Measurements from ENCODE around the gene SLC5A10. TPM values are rescaled to one million over a fixed set of nuclear protein-coding genes. Genes with fewer than 3 reads are reported as not detected.

SLC5A10 gene
- polyA plus RNA-seq, 1 donor from 2014 or later: not detected

DNA sequence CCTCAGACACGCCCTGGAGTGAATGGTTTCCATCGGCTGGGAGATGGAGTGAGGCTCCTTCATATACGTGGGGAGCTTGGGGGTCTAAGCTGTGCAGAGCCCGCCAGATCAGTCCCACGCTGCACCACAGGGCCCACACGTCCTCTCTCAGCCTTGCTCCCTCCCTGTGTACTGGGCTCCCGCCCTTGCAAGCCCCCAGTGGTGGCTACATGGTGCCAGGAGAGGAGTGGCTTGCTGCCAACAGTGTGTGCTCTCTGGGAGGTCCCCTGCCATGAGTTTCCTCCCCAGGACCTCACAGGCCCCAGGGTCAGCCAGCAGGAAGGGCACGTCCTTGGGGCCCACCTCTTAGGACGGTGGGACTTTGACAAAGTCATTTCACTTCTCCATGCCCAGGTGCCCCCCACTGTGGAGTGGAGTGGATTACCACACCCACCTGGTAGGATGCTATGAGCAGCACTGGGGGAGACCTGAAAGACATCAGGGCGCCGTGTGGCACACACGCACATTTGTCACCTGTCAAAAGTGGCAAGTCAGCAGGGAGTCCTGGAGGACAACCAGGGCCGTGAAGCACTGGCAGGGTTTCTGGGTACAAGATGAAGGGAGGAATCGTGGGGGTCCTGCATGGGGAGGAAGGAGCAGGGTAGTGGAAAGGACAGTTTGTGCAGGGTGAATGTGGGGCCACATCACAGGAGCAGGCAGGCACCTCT, 13.7 kb downstream of the SLC5A10 start:
- no peak overlapping the region for H3K4me3 ChIP-seq (ENCODE audit: low read length)
- H3K79me2 ChIP-seq (replicated peaks; ENCODE audit: insufficient read depth, low read length): no peaks in the 10 kb centered on the region
- H3K27ac ChIP-seq (ENCODE audit: low read length): no peak overlapping the region
- no peaks in the 10 kb centered on the region for H3F3A ChIP-seq (ENCODE audit: insufficient read depth, low read length, poor library complexity, severe bottlenecking)
- no peak overlapping the region for H3K4me2 ChIP-seq (ENCODE audit: low read length)
- H3K27me3 ChIP-seq (ENCODE audit: insufficient read depth, low read depth, low read length): no peaks in the 10 kb centered on the region
- no peak overlapping the region for H3K9ac ChIP-seq (ENCODE audit: low read length)
- no peaks in the 10 kb centered on the region for H3K9me2 ChIP-seq (ENCODE audit: insufficient read depth, low read length)
- H3K9me3 ChIP-seq (ENCODE audit: low read length): no peaks in the 10 kb centered on the region
- no peaks in the 10 kb centered on the region for H3K36me3 ChIP-seq (ENCODE audit: insufficient read depth, low read length)
- H2AFZ ChIP-seq (ENCODE audit: low read depth, low read length): no peak overlapping the region
- H4K20me1 ChIP-seq (ENCODE audit: insufficient read depth): no peaks in the 10 kb centered on the region
- TF ChIP-seq EZH2 (IDR thresholded peaks at IDR 0.05; ENCODE audit: borderline replicate concordance, insufficient read depth, low read length, poor library complexity, severe bottlenecking) (no peak), EP300 (conservative IDR thresholded peaks at IDR 0.05; ENCODE audit: poor library complexity, severe bottlenecking) (no peak), SMC3 (conservative IDR thresholded peaks at IDR 0.05; ENCODE audit: poor library complexity) (no peak), RAD21 (conservative IDR thresholded peaks at IDR 0.05) (no peak), TAF1 (IDR thresholded peaks at IDR 0.05; ENCODE audit: low read depth) (no peak), MXI1 (conservative IDR thresholded peaks at IDR 0.05; ENCODE audit: poor library complexity, severe bottlenecking) (no peak), POLR2AphosphoS5 (IDR thresholded peaks at IDR 0.05) (no peak)
- TF ChIP-seq, protein P1, sequence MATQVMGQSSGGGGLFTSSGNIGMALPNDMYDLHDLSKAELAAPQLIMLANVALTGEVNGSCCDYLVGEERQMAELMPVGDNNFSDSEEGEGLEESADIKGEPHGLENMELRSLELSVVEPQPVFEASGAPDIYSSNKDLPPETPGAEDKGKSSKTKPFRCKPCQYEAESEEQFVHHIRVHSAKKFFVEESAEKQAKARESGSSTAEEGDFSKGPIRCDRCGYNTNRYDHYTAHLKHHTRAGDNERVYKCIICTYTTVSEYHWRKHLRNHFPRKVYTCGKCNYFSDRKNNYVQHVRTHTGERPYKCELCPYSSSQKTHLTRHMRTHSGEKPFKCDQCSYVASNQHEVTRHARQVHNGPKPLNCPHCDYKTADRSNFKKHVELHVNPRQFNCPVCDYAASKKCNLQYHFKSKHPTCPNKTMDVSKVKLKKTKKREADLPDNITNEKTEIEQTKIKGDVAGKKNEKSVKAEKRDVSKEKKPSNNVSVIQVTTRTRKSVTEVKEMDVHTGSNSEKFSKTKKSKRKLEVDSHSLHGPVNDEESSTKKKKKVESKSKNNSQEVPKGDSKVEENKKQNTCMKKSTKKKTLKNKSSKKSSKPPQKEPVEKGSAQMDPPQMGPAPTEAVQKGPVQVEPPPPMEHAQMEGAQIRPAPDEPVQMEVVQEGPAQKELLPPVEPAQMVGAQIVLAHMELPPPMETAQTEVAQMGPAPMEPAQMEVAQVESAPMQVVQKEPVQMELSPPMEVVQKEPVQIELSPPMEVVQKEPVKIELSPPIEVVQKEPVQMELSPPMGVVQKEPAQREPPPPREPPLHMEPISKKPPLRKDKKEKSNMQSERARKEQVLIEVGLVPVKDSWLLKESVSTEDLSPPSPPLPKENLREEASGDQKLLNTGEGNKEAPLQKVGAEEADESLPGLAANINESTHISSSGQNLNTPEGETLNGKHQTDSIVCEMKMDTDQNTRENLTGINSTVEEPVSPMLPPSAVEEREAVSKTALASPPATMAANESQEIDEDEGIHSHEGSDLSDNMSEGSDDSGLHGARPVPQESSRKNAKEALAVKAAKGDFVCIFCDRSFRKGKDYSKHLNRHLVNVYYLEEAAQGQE (IDR thresholded peaks at IDR 0.05; ENCODE audit: borderline replicate concordance): no peak
- TF ChIP-seq, protein P2, sequence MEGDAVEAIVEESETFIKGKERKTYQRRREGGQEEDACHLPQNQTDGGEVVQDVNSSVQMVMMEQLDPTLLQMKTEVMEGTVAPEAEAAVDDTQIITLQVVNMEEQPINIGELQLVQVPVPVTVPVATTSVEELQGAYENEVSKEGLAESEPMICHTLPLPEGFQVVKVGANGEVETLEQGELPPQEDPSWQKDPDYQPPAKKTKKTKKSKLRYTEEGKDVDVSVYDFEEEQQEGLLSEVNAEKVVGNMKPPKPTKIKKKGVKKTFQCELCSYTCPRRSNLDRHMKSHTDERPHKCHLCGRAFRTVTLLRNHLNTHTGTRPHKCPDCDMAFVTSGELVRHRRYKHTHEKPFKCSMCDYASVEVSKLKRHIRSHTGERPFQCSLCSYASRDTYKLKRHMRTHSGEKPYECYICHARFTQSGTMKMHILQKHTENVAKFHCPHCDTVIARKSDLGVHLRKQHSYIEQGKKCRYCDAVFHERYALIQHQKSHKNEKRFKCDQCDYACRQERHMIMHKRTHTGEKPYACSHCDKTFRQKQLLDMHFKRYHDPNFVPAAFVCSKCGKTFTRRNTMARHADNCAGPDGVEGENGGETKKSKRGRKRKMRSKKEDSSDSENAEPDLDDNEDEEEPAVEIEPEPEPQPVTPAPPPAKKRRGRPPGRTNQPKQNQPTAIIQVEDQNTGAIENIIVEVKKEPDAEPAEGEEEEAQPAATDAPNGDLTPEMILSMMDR (IDR thresholded peaks at IDR 0.05; ENCODE audit: poor library complexity, severe bottlenecking): no peak

GRCh38 chr17:18966831-18967624, 15.1 kb downstream of the SLC5A10 start:
- Histone ChIP-seq H3K9ac (ENCODE audit: low read length) (no peak overlapping the region), H3K4me2 (ENCODE audit: low read length) (no peak overlapping the region), H3K9me3 (ENCODE audit: low read length) (no peaks in the 10 kb centered on the region), H3K27me3 (ENCODE audit: insufficient read depth, low read depth, low read length) (no peaks in the 10 kb centered on the region), H3F3A (ENCODE audit: insufficient read depth, low read length, poor library complexity, severe bottlenecking) (no peaks in the 10 kb centered on the region), H3K79me2 (replicated peaks; ENCODE audit: insufficient read depth, low read length) (no peaks in the 10 kb centered on the region), H3K9me2 (ENCODE audit: insufficient read depth, low read length) (no peaks in the 10 kb centered on the region), H3K36me3 (ENCODE audit: insufficient read depth, low read length) (no peaks in the 10 kb centered on the region), H3K4me3 (ENCODE audit: low read length) (no peak overlapping the region), H3K27ac (ENCODE audit: low read length) (no peak overlapping the region), H4K20me1 (ENCODE audit: insufficient read depth) (no peaks in the 10 kb centered on the region), H2AFZ (ENCODE audit: low read depth, low read length) (no peak overlapping the region)
- TF ChIP-seq, protein P2 (IDR thresholded peaks at IDR 0.05; ENCODE audit: poor library complexity, severe bottlenecking): no peak
- TF ChIP-seq EZH2 (IDR thresholded peaks at IDR 0.05; ENCODE audit: borderline replicate concordance, insufficient read depth, low read length, poor library complexity, severe bottlenecking): no peak

All from neural cell (in vitro differentiated cells).